ENCODE results near the gene PROK2.

The PROK2 gene

DNA sequence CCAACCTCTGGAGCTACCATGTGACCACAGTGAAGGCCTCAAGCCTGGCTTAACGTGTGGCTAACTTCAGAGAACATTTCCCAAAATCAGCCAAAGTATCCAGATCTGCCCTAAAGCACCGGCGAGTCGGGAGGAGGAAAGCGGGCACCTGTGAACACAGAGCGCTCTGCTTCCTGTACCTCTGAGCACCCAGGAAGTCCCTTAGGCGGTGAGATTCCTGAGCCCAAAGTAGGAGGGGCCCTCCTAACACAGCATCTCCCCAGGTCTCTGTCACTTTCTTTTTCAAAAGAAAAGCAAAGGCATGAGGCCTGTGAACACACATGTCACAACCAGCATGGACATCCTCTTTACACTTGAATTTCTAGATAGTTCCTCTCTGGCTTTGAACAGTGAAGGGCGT, 58.8 kb downstream of the PROK2 start:
- H3K27me3 ChIP-seq (ENCODE audit: control insufficient read depth, insufficient read depth, low read length): peaks cover 41% of the 10 kb centered on the region
- H3K4me3 ChIP-seq (ENCODE audit: low read depth, low read length): peak overlapping the region; percentile 61
- H3K9ac ChIP-seq (ENCODE audit: low read depth, low read length): no peak overlapping the region
- no peaks in the 10 kb centered on the region for H3K36me3 ChIP-seq (ENCODE audit: control insufficient read depth, insufficient read depth, low read length)
- no peaks in the 10 kb centered on the region for H3K9me3 ChIP-seq (ENCODE audit: control insufficient read depth, insufficient read depth, low read length)
- H3K4me1 ChIP-seq (ENCODE audit: control insufficient read depth, insufficient read depth, low read length): peaks cover 19% of the 10 kb centered on the region

DNA sequence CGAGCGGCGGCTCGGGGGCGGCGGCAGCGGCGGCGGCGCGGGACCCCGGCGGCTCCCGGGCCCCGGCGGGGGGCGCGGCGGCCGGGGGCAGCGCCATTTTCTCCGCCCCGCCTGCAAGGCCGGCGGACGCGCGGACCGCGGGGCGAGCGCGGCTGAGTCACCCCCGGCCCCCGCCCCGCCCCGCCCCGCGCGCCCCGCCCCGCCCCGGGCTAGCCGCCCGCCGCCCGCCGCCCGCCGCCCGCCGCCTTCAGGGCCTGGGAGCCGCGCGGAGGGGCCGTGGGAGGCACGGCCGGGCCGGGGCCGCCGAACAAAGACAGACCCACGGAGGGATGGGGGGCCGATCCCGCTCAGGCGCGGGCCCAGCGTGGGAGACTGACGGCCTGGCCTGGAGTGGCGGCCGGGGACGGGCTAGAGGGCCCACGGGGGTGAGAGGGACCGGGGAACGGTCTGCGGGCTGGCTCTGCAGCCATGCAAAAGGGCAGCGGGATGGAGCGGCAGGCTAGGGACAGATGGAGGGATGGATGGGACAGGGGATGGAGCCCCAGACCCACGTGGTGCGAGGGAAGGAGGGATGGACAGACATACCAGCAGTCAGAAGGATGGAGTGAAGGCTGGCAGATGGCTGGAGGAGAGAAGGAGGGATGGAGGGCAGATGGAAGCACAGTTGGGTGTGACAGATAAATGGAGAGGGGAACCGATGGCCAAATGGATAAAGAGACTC, 59.5 kb downstream of the PROK2 start, which contains the start of gene EIF4E3:
Gene EIF4E3, minus strand, starts transcription at position 132 of the 721 bp plus-strand sequence. Its CDS starts 35 bp downstream, at position 97.
- no peaks in the 10 kb centered on the region for H3K9me3 ChIP-seq (ENCODE audit: control insufficient read depth, insufficient read depth, low read length)
- peak within 1 kb of the TSS; percentile 81 for H3K4me3 ChIP-seq (ENCODE audit: low read depth, low read length)
- peaks cover 19% of the 10 kb centered on the region for H3K4me1 ChIP-seq (ENCODE audit: control insufficient read depth, insufficient read depth, low read length)
- H3K36me3 ChIP-seq (ENCODE audit: control insufficient read depth, insufficient read depth, low read length): no peaks in the 10 kb centered on the region
- H3K27me3 ChIP-seq (ENCODE audit: control insufficient read depth, insufficient read depth, low read length): peaks cover 41% of the 10 kb centered on the region
- H3K9ac ChIP-seq (ENCODE audit: low read depth, low read length): no peak within 1 kb of the TSS

DNA sequence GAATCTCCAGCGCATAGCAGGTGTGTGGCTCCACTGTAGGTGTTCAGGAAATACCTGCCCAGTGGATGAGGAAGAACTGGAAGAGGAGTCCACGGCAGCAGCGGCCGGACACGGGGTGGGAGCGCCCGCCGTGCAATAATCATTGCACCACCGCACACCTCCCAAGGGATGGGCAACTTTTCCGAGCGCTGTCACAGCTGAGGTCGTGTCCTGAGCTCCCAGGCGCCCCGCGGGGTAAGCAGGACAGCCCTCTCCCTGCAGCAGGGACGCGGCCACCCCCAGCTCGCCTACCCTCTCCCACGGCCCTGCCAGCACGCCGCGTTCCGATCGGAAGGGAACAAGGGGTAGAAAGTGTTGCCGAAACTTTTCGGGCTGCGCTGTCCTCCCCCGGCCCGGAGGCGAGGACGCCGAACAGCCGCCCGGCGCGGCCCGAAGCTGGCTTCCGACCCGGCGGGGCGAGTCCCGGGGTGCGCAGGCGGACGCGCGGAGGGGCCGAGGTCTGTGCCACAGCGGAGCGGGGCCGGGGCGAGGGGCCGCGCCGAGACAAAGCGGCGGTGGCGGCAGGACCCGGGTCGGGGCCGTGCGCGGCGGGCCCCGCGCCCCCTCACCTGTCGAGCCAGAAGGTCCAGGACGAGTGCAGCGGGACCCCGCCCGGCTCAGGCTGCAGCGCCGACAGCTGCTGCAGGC, 60.2 kb downstream of the PROK2 start:
- no peaks in the 10 kb centered on the region for H3K9me3 ChIP-seq (ENCODE audit: control insufficient read depth, insufficient read depth, low read length)
- H3K4me3 ChIP-seq (ENCODE audit: low read depth, low read length): peak overlapping the region; percentile 81
- no peaks in the 10 kb centered on the region for H3K36me3 ChIP-seq (ENCODE audit: control insufficient read depth, insufficient read depth, low read length)
- H3K27me3 ChIP-seq (ENCODE audit: control insufficient read depth, insufficient read depth, low read length): peaks cover 41% of the 10 kb centered on the region
- peaks cover 12% of the 10 kb centered on the region for H3K4me1 ChIP-seq (ENCODE audit: control insufficient read depth, insufficient read depth, low read length)
- no peak overlapping the region for H3K9ac ChIP-seq (ENCODE audit: low read depth, low read length)

DNA sequence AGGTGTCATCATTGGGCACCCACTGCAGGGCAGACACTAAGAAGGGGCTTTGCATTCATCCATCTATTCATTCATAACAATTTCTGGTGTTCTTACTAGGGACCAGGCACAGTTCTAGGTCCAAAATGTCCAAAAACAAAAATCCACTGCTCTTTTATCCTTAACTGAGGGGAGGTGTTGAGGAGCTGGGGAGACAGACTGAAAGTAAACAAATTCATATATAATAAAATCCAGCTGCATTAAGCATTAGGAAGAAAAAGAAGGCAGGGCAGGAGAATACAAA, 60.8 kb downstream of the PROK2 start:
- Histone ChIP-seq H3K9me3 (ENCODE audit: control insufficient read depth, insufficient read depth, low read length) (no peaks in the 10 kb centered on the region), H3K9ac (ENCODE audit: low read depth, low read length) (no peak overlapping the region), H3K36me3 (ENCODE audit: control insufficient read depth, insufficient read depth, low read length) (no peaks in the 10 kb centered on the region), H3K27me3 (ENCODE audit: control insufficient read depth, insufficient read depth, low read length) (peaks cover 41% of the 10 kb centered on the region), H3K4me1 (ENCODE audit: control insufficient read depth, insufficient read depth, low read length) (peaks cover 6% of the 10 kb centered on the region), H3K4me3 (ENCODE audit: low read depth, low read length) (peak overlapping the region; percentile 81)

DNA sequence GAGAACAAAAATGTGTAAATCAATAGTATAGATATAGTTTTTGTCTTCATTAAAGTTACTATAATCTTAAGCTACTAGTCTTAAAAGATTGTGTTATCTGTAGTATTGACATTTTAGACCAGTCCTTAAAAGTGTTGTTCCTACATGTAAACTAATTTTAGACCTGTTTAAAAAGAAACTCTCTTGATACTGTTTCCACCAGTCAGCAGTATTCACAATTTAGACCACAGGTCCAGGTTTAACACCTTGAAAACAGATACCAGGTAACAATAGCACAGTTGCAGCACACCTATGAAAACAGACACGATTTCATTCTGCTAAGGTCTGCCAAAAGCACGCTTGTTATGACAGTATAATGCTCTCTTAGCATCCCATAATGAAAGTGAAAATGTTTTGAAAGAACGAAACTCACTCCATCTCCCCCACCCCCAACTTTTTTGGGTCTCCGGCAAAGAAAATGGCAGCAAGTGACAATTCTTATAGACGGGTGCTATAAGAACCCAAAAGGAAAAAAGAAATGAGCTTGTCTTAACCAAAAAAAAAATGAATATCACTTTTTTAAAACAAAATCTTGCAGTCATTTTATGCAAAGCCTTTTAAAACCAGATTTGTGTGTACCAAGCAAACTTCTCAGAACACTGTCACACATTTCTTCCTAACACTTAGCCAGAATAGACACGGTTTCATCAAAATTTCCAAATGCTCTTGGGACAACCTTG, 61.3 kb downstream of the PROK2 start:
- peaks cover 41% of the 10 kb centered on the region for H3K27me3 ChIP-seq (ENCODE audit: control insufficient read depth, insufficient read depth, low read length)
- peaks cover 5% of the 10 kb centered on the region for H3K4me1 ChIP-seq (ENCODE audit: control insufficient read depth, insufficient read depth, low read length)
- H3K9me3 ChIP-seq (ENCODE audit: control insufficient read depth, insufficient read depth, low read length): no peaks in the 10 kb centered on the region
- H3K9ac ChIP-seq (ENCODE audit: low read depth, low read length): no peak overlapping the region
- H3K36me3 ChIP-seq (ENCODE audit: control insufficient read depth, insufficient read depth, low read length): no peaks in the 10 kb centered on the region
- no peak overlapping the region for H3K4me3 ChIP-seq (ENCODE audit: low read depth, low read length)

DNA sequence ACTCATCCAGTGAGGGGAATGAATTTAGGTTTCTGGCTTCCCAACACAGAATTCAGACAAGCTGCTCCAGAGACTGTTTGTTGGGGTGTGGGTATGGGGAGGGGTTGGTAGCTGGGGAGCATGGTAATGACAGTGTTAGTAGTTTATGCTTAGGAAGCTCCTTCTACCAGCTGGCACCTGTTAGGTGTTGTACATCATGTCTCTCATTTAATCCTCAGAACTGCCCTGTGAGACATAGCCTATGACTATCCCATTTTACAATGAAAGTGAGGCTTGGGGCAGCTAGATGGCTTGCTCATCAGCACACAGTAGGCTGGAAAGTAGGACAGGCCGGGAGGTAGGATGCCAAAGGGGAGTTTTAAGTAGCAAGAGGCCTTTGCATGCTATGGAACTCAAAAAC, 62.3 kb downstream of the PROK2 start:
- Histone ChIP-seq H3K4me1 (ENCODE audit: control insufficient read depth, insufficient read depth, low read length) (peaks cover 5% of the 10 kb centered on the region), H3K9me3 (ENCODE audit: control insufficient read depth, insufficient read depth, low read length) (no peaks in the 10 kb centered on the region), H3K27me3 (ENCODE audit: control insufficient read depth, insufficient read depth, low read length) (peaks cover 41% of the 10 kb centered on the region), H3K9ac (ENCODE audit: low read depth, low read length) (no peak overlapping the region), H3K4me3 (ENCODE audit: low read depth, low read length) (no peak overlapping the region), H3K36me3 (ENCODE audit: control insufficient read depth, insufficient read depth, low read length) (no peaks in the 10 kb centered on the region)

Data from iPS-15b (cell line).